GM12891 (cell line): ENCODE measurements around the gene FOSL2.
A peak's percentile ranks its signal among the peaks of the same experiment; 100 is the strongest.

Experiments used
- POLR2A ChIP-seq: IDR thresholded peaks from 2 replicates; pipeline ENCODE4 v1.6.1; 2011; ENCODE audit warnings: low read depth, low read length, control low read depth
- POLR2AphosphoS5 ChIP-seq: IDR thresholded peaks from 2 replicates; pipeline ENCODE4 v1.6.1; 2011; ENCODE audit warnings: low read depth, low read length, control low read depth
- TAF1 ChIP-seq: IDR thresholded peaks from 2 replicates; pipeline ENCODE4 v1.6.1; 2011; ENCODE audit warnings: low read depth, low read length, control low read depth

DNA sequence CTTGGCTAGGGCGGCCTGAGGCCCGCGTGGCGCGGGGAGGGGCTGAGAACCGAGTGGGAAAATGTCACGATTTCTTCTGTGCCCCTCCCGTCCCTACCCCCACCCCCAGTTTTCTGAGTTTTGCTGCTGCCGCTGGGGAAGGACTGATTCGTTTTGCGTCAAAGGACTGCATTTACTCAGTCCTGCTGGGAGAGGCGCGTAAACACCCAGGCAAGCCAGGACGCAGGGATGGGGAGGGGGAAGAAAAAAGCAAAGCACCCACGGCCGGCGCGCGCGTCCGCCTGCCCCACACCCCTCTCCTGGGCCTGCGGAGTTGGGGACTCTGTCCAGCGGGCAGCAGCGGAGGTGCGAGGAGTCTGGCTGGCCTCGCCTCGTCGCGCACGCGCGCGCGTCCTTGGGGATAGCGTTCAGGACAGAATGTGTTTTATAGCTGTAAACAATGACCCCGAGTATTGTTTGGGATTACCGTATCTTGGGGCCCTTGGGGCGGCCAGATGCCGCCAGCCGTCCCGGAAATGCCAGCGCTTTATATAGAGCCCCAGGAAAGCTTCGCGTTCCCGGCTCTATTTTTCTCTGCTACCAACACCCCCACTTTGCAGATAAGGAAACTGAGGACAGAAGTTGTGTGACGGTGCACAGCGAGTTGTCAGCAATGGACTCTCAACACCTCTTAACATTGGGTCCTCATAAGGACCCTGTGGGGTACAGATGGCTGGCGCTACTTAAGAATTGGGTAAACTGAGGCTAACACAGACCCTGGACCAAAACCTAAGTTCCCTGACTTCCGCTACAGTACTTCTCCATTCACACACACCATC is 1.7 kb upstream of the FOSL2 start:
- 0 out of 2 replicates have a peak, but pooled peaks have one; percentile 2 for TF ChIP-seq TAF1
- no peak for TF ChIP-seq POLR2A
- no peak for TF ChIP-seq POLR2AphosphoS5
